Measurements from ENCODE around the gene TXNDC11. TPM values are rescaled to one million over a fixed set of nuclear protein-coding genes. Genes with fewer than 3 reads are reported as not detected.

Gene TXNDC11
- total RNA-seq, 2 experiments from 2014 or later = 111 to 112 TPM

GRCh38 chr16:11727796-11728543, 14.7 kb downstream of the TXNDC11 start:
- intact Hi-C loops (cut with DNase I, micrococcal nuclease) = no loop called here
- TF ChIP-seq CTCF (IDR thresholded peaks at IDR 0.05) = no peak
- H3K4me1 Mint-ChIP-seq (ENCODE audit: low read depth) = peaks cover 43% of the 10 kb centered on the region
- ATAC-seq (ENCODE audit: poor library complexity) (no peak), DNase-seq (no peak)
- Histone ChIP-seq H3K4me1 (ENCODE audit: insufficient read depth, low read length) (peaks cover 14% of the 10 kb centered on the region), H3K27ac (ENCODE audit: low read depth in 1 of 2, low read length in 2 of 2) (no peak overlapping the region), H3K36me3 (ENCODE audit: insufficient read depth, low read length) (peaks cover 75% of the 10 kb centered on the region), H3K27me3 (ENCODE audit: control insufficient read depth in 1 of 2, insufficient read depth in 2 of 2, low read length in 2 of 2) (no peaks in the 10 kb centered on the region), H3K9me3 (ENCODE audit: control insufficient read depth in 1 of 2, insufficient read depth in 1 of 2, low read length in 2 of 2) (no peaks in the 10 kb centered on the region), H3K4me3 (ENCODE audit: low read length) (no peak overlapping the region)
- H3K27ac Mint-ChIP-seq = peak overlapping the region; percentile 20
- no peaks in the 10 kb centered on the region for H3K9me3 Mint-ChIP-seq
- H3K36me3 Mint-ChIP-seq (ENCODE audit: low read depth) = peaks cover 94% of the 10 kb centered on the region
- ChIA-PET CTCF (interaction anchor here (1.1 kb wide), 1 partner anchor 196 kb away, joined by 3 read pairs; no protein-coding TSS in a partner anchor), POLR2A (interaction anchor here (0.7 kb wide), 1 partner anchor 472 kb away, joined by 3 read pairs; the partner anchor contains the start of gene SOCS1)
- H3K4me3 Mint-ChIP-seq = no peak overlapping the region
- H3K27me3 Mint-ChIP-seq = no peaks in the 10 kb centered on the region

DNA sequence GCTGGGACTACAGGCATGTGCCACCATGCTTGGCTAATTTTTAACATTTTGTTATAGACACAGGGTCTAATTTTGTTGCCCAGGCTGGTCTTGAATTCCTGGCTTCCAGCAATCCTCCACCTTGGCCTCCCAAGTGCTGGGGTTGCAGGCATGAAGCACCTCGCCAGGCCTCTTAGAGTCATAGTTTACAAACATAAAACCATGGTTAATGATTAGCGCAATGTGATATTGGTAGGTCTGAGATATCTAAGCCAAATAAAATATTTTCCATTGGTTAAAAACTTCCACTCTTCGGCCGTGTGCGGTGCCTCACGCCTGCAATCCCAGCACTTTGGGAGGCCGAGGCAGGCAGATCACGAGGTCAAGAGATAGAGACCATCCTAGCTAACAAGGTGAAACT, 16.6 kb downstream of the TXNDC11 start:
- peaks cover 14% of the 10 kb centered on the region for H3K4me1 ChIP-seq (ENCODE audit: insufficient read depth, low read length)
- Mint-ChIP-seq H3K36me3 (ENCODE audit: low read depth) (peaks cover 91% of the 10 kb centered on the region), H3K4me3 (no peak overlapping the region), H3K27ac (no peak overlapping the region), H3K4me1 (ENCODE audit: low read depth) (peaks cover 31% of the 10 kb centered on the region), H3K9me3 (no peaks in the 10 kb centered on the region), H3K27me3 (no peaks in the 10 kb centered on the region)
- H3K27ac ChIP-seq (ENCODE audit: low read depth in 1 of 2, low read length in 2 of 2) = no peak overlapping the region
- no peaks in the 10 kb centered on the region for H3K27me3 ChIP-seq (ENCODE audit: control insufficient read depth in 1 of 2, insufficient read depth in 2 of 2, low read length in 2 of 2)
- CTCF ChIA-PET = no interaction called here
- POLR2A ChIA-PET = no interaction called here
- H3K4me3 ChIP-seq (ENCODE audit: low read length) = no peak overlapping the region
- DNase-seq = no peak
- TF ChIP-seq CTCF (IDR thresholded peaks at IDR 0.05) = no peak
- ATAC-seq (ENCODE audit: poor library complexity) = no peak
- peaks cover 74% of the 10 kb centered on the region for H3K36me3 ChIP-seq (ENCODE audit: insufficient read depth, low read length)
- intact Hi-C loops (cut with DNase I, micrococcal nuclease) = no loop called here
- H3K9me3 ChIP-seq (ENCODE audit: control insufficient read depth in 1 of 2, insufficient read depth in 1 of 2, low read length in 2 of 2) = no peaks in the 10 kb centered on the region

DNA sequence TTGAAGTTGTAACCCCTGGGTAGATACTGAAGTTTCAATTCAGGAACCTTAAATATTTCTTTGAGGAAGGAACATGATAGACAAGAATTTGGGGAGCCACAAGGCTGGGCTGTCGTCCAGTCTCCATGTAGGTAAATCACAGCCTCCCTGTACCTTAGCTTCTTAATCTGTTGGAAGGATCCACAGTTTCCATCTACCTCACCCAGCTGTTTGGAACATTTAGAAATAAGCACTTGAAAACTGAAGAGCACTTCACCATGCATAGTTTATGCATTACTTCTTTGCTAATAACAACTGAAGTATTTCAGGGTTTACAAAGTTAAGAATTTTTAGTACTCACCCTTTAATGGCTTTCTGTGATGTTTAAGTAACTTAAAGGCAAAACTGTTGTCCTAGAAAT, 17.2 kb downstream of the TXNDC11 start:
- H3K9me3 Mint-ChIP-seq = no peaks in the 10 kb centered on the region
- Histone ChIP-seq H3K27ac (ENCODE audit: low read depth in 1 of 2, low read length in 2 of 2) (no peak overlapping the region), H3K4me1 (ENCODE audit: insufficient read depth, low read length) (peaks cover 14% of the 10 kb centered on the region), H3K4me3 (ENCODE audit: low read length) (no peak overlapping the region), H3K27me3 (ENCODE audit: control insufficient read depth in 1 of 2, insufficient read depth in 2 of 2, low read length in 2 of 2) (no peaks in the 10 kb centered on the region), H3K36me3 (ENCODE audit: insufficient read depth, low read length) (peaks cover 74% of the 10 kb centered on the region), H3K9me3 (ENCODE audit: control insufficient read depth in 1 of 2, insufficient read depth in 1 of 2, low read length in 2 of 2) (no peaks in the 10 kb centered on the region)
- peaks cover 90% of the 10 kb centered on the region for H3K36me3 Mint-ChIP-seq (ENCODE audit: low read depth)
- CTCF ChIA-PET = interaction anchor here (0.8 kb wide), 1 partner anchor 20 kb away, joined by 3 read pairs; no protein-coding TSS in a partner anchor
- peaks cover 27% of the 10 kb centered on the region for H3K4me1 Mint-ChIP-seq (ENCODE audit: low read depth)
- H3K27ac Mint-ChIP-seq = no peak overlapping the region
- DNase-seq = no peak
- intact Hi-C loops (cut with DNase I, micrococcal nuclease) = no loop called here
- no peaks in the 10 kb centered on the region for H3K27me3 Mint-ChIP-seq
- no peak overlapping the region for H3K4me3 Mint-ChIP-seq
- POLR2A ChIA-PET = no interaction called here
- ATAC-seq (ENCODE audit: poor library complexity) = no peak
- TF ChIP-seq CTCF (IDR thresholded peaks at IDR 0.05) = no peak
